ENCODE results near the gene HSF5. TPM values are rescaled to one million over a fixed set of nuclear protein-coding genes. Genes with fewer than 3 reads are reported as not detected.

HSF5 gene
- total and polyA plus RNA-seq, 2 of the 13 experiments (the other 11 are each of a cell fraction or from before 2014, with no cell fraction given): not detected

DNA sequence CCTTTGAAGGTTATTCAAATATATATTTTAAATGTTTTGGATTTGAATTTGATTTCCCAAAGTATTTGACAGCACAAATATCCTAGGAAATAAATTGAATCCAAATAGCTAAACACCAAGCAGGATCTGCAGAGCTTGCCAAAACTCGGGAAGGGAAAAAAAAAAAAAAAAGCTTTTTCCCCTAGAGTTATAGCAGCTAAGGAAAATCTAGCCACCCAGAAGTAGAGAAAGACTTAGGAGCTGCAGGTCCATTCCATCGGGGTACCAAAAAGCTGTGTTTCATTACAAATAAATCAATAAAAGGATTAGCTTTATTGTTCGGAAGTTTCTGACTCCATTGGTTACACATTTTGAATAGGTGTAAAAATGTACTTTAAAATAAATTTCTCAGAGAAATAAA is 19.3 kb downstream of the HSF5 start:
- POLR2A ChIA-PET: interaction anchor here (0.7 kb wide), 1 partner anchor 133 kb away, joined by 3 read pairs; no protein-coding TSS in a partner anchor

More for the DNA sequence above, 19.3 kb downstream of the HSF5 start:
- in situ Hi-C loops (cut with HindIII; ENCODE audit: extremely low pct_ligation_motif_present, low pct_unique_long_range_greater_than_20kb): loop anchor here (25.0 kb wide), 1 partner anchor 432 kb away; no protein-coding TSS in a partner anchor
- H3K9me3 ChIP-seq (ENCODE audit: low read length): no peaks in the 10 kb centered on the region
- no peak overlapping the region for H3K4me2 ChIP-seq (ENCODE audit: low read depth, low read length)
- ATAC-seq: no peak
- no peaks in the 10 kb centered on the region for H3K36me3 ChIP-seq (replicated peaks in 1 of 2; ENCODE audit: control insufficient read depth in 1 of 2, insufficient read depth in 2 of 2, low read length in 2 of 2)
- WGBS (ENCODE audit: low lambda C conversion rate): under 1% methylated on average over 3 of the region's 3 CpGs
- H2AFZ ChIP-seq (ENCODE audit: low read length): no peak overlapping the region
- no peak for FAIRE-seq
- H3K9ac ChIP-seq (ENCODE audit: insufficient read depth, low read depth, low read length): no peak overlapping the region
- H3K4me1 ChIP-seq (ENCODE audit: insufficient read depth, low read length): no peaks in the 10 kb centered on the region
- CTCF ChIA-PET (ENCODE audit: low intra/inter-chr PET ratio, low total read pairs): no interaction called here
- no peak overlapping the region for H3K4me3 ChIP-seq (replicated peaks in 1 of 3; ENCODE audit: insufficient read depth in 1 of 3, low read depth in 2 of 3, low read length in 3 of 3)
- DNase-seq (ENCODE audit: low spot score): no peak
- no peaks in the 10 kb centered on the region for H3K79me2 ChIP-seq (ENCODE audit: insufficient read depth, low read length)
- H4K20me1 ChIP-seq (ENCODE audit: insufficient read depth, low read length): no peaks in the 10 kb centered on the region
- no peaks in the 10 kb centered on the region; a peak in 1 of 5 replicates for H3K27me3 ChIP-seq (ENCODE audit: control insufficient read depth in 1 of 2, insufficient read depth in 2 of 2, low read length in 2 of 2)
- TF ChIP-seq EED (CRISPR knock-in tag; IDR thresholded peaks at IDR 0.05) (no peak), ELF1 (CRISPR knock-in tag; IDR thresholded peaks at IDR 0.05) (no peak), FOXA1 (IDR thresholded peaks at IDR 0.05) (no peak), FOXA1 (CRISPR knock-in tag; IDR thresholded peaks at IDR 0.05) (no peak), ZNF761 (CRISPR knock-in tag; conservative IDR thresholded peaks at IDR 0.05) (no peak), ZNF781 (CRISPR knock-in tag; IDR thresholded peaks at IDR 0.05; ENCODE audit: borderline replicate concordance, not compliant biosample characterization) (no peak), GATAD1 (CRISPR knock-in tag; IDR thresholded peaks at IDR 0.05) (no peak), KDM5A (IDR thresholded peaks at IDR 0.05; ENCODE audit: borderline replicate concordance, low read length) (no peak), ZNF577 (CRISPR knock-in tag; IDR thresholded peaks at IDR 0.05; ENCODE audit: borderline replicate concordance, low read depth) (no peak), TOPORS (CRISPR knock-in tag; IDR thresholded peaks at IDR 0.05) (no peak), FOXJ3 (CRISPR knock-in tag; IDR thresholded peaks at IDR 0.05; ENCODE audit: borderline replicate concordance) (no peak), ZNF674 (CRISPR knock-in tag; IDR thresholded peaks at IDR 0.05; ENCODE audit: low read depth) (no peak)
- TF ChIP-seq, protein P1, sequence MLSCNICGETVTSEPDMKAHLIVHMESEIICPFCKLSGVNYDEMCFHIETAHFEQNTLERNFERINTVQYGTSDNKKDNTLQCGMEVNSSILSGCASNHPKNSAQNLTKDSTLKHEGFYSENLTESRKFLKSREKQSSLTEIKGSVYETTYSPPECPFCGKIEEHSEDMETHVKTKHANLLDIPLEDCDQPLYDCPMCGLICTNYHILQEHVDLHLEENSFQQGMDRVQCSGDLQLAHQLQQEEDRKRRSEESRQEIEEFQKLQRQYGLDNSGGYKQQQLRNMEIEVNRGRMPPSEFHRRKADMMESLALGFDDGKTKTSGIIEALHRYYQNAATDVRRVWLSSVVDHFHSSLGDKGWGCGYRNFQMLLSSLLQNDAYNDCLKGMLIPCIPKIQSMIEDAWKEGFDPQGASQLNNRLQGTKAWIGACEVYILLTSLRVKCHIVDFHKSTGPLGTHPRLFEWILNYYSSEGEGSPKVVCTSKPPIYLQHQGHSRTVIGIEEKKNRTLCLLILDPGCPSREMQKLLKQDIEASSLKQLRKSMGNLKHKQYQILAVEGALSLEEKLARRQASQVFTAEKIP (CRISPR knock-in tag; IDR thresholded peaks at IDR 0.05; ENCODE audit: borderline replicate concordance): no peak
- TF ChIP-seq, protein P2, sequence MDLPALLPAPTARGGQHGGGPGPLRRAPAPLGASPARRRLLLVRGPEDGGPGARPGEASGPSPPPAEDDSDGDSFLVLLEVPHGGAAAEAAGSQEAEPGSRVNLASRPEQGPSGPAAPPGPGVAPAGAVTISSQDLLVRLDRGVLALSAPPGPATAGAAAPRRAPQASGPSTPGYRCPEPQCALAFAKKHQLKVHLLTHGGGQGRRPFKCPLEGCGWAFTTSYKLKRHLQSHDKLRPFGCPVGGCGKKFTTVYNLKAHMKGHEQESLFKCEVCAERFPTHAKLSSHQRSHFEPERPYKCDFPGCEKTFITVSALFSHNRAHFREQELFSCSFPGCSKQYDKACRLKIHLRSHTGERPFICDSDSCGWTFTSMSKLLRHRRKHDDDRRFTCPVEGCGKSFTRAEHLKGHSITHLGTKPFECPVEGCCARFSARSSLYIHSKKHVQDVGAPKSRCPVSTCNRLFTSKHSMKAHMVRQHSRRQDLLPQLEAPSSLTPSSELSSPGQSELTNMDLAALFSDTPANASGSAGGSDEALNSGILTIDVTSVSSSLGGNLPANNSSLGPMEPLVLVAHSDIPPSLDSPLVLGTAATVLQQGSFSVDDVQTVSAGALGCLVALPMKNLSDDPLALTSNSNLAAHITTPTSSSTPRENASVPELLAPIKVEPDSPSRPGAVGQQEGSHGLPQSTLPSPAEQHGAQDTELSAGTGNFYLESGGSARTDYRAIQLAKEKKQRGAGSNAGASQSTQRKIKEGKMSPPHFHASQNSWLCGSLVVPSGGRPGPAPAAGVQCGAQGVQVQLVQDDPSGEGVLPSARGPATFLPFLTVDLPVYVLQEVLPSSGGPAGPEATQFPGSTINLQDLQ (CRISPR knock-in tag; IDR thresholded peaks at IDR 0.05): no peak
- TF ChIP-seq, protein P3, sequence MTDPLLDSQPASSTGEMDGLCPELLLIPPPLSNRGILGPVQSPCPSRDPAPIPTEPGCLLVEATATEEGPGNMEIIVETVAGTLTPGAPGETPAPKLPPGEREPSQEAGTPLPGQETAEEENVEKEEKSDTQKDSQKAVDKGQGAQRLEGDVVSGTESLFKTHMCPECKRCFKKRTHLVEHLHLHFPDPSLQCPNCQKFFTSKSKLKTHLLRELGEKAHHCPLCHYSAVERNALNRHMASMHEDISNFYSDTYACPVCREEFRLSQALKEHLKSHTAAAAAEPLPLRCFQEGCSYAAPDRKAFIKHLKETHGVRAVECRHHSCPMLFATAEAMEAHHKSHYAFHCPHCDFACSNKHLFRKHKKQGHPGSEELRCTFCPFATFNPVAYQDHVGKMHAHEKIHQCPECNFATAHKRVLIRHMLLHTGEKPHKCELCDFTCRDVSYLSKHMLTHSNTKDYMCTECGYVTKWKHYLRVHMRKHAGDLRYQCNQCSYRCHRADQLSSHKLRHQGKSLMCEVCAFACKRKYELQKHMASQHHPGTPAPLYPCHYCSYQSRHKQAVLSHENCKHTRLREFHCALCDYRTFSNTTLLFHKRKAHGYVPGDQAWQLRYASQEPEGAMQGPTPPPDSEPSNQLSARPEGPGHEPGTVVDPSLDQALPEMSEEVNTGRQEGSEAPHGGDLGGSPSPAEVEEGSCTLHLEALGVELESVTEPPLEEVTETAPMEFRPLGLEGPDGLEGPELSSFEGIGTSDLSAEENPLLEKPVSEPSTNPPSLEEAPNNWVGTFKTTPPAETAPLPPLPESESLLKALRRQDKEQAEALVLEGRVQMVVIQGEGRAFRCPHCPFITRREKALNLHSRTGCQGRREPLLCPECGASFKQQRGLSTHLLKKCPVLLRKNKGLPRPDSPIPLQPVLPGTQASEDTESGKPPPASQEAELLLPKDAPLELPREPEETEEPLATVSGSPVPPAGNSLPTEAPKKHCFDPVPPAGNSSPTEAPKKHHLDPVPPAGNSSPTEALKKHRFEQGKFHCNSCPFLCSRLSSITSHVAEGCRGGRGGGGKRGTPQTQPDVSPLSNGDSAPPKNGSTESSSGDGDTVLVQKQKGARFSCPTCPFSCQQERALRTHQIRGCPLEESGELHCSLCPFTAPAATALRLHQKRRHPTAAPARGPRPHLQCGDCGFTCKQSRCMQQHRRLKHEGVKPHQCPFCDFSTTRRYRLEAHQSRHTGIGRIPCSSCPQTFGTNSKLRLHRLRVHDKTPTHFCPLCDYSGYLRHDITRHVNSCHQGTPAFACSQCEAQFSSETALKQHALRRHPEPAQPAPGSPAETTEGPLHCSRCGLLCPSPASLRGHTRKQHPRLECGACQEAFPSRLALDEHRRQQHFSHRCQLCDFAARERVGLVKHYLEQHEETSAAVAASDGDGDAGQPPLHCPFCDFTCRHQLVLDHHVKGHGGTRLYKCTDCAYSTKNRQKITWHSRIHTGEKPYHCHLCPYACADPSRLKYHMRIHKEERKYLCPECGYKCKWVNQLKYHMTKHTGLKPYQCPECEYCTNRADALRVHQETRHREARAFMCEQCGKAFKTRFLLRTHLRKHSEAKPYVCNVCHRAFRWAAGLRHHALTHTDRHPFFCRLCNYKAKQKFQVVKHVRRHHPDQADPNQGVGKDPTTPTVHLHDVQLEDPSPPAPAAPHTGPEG (CRISPR knock-in tag; IDR thresholded peaks at IDR 0.05): no peak
- intact Hi-C loops (cut with micrococcal nuclease; ENCODE audit: unreplicated experiment): no loop called here
- no TSS peak for BruUV-seq (replicated peaks)
- no peak overlapping the region for H3K27ac ChIP-seq (ENCODE audit: extremely low read length, insufficient read depth, low read length)

Measured in HepG2 (cell line).